Kidney tubule cell (primary cell): ENCODE measurements around the gene PBX3.

Experiments
- DNase-seq: peaks from one replicate; pipeline ENCODE4 v3.0.0-alpha.2; 2018; ENCODE audit warnings: low spot score

Gene PBX3

DNA sequence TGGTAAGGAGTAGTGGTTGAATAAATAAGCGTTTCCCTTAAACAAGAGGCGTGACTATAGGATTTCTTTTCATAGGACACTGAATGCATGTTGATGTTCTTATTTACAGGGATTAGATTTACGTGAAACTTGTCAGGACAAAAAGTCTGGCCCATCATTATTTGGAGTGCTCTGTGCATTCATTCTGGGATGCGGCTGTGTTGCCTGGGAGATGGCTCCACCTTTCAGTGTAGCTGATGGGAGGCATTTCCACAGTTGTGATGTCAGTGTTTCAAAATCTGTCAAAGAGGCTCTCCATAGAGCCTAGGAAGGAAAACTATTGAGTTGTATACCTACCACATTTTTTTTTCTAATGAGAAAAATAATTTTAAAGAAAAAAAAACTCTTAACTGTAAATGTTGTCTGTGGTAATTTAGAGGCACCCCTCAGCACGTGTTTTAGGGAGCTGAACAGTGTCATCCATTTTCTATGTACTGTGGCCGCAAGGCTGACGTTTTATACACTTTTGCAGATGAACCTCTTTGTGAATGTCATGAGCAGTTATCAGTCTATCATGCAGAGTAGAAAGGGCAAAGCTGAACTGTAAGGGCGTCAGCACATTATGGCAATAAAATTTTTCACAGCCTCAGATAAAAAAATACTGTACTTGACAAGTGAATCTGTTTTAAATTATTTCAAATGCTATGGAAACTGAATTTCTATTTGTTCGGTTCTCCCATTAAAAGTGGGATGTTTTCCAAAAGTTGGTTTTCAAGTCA lies 202.7 kb downstream of the PBX3 start:
- no peak for DNase-seq

DNA sequence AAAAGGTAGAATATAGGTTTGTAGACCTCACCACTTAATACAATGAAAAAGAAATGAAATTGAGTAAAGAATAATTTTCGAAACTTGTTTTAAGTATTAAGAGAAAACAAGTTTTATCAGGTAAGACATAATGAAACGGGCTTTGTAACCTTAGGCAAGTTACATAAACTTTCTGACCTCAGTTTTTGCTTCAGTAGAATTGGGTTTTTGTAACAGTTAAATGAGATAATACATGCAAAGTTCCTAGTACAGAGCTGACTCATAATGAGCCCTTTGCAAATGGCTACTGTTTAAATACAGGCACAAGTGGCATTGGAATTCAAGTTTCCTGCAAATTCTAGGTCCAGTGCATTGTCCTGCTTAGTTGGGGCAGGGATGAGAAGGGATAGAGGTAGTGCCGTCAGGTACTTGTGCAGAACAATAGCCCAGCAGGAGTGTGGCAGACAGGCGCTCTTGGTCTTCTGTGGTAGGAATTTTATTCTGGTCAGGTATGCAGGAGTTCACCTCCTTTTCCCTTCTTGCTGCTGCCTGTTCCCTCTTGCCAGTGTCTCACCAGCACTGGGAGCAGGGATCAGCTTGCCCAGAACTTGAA lies 203.8 kb downstream of the PBX3 start:
- no peak for DNase-seq

DNA sequence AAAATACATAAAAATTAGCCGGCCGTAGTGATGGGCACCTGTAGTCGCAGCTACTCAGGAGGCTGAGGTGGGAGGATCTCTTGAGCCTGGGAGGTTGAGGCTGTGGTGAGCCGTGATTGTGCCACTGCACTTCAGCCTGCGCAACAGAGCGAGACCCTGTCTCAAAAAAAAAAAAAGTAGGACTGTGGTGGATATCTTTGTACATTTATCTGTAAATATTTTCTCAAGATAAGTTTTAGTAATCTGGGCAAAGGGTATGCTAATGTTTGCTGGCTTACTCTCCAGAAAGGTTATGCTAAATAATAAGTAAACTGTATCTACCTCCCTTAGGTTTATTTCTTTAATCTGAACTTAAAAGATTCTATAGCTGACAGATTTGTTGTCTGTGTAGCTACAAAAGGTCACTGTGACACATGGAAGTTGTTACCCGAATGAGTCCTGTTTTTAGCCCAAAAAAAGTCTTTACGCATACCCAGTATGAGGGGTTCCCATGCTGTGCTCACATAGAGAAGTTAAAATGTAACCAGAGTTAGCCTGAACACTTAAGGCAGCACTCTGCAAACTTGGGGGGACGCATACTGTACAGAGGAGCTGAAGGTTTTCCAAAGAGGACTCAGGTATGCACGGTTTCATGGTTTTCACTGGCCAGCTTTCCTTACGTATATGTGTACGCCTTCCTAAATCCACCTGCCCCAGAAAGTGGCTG lies 206.3 kb downstream of the PBX3 start:
- DNase-seq: no peak

DNA sequence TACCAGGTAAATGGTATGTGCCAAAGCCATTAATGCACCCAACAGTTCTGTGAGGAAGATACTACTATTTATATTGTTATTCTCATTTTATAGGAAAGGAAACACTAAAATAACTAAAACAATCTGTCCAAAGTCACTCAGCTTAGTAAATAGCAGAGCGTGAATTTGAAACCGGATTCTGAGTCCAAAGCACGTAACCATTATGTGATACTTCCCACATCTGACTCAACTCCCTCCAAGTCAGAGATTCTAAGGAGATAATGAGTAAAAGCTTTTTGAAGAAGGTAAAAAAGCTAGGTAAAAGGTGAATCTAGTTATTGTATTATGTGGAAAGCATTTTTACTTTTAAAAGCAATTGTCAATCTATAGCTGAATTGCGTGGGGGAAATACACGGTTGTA lies 208.9 kb downstream of the PBX3 start:
- DNase-seq: no peak

DNA sequence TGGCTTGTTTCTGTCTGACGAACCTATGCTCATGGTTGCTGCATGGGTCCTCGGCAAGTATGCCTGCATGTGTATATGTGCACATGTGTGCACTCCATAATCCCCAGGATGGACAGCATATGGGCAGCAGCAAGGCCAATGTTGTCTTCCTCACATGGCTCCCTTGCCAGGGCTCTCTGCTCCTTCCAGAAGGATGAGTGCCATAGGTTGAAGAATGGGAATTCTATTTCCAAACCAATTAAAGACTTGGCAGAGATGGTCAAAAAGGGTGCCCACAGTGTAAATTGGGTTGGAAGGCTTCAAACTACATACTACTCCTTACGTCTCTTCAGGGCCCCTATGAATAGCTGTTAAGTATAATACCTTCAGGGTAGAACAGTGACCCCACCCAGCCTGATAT lies 212.1 kb downstream of the PBX3 start:
- DNase-seq: no peak

DNA sequence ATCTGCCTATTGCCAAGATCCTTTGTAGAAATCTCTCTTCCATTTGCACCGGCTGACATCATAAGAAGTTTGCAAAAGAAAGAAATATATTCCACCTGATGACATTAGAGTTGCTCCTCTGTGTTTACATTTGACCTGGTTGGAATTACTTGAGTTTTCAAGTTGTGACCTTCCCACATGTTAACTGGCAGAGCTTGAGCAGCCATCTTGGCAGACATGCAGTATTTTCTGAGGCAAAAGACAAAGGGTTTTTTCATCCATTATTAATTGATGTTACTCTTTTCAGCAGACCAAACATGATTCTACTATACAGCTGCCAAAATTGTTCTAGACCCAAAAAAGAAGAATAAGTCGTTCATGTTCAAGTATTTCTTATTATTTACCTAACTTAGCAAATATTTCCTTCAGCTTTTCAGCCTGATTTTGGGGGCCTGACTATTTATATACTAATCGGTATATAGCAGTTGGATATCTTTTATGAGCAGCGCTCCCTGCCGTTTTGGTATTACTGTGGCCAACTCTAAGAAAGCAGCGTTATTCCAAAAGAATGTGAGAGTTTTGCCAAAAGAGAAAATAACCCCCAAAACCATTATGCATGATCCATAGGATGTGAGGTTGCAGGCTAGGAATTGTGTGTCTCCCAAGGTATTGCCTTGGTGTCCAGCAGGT lies 212.9 kb downstream of the PBX3 start:
- DNase-seq: no peak

DNA sequence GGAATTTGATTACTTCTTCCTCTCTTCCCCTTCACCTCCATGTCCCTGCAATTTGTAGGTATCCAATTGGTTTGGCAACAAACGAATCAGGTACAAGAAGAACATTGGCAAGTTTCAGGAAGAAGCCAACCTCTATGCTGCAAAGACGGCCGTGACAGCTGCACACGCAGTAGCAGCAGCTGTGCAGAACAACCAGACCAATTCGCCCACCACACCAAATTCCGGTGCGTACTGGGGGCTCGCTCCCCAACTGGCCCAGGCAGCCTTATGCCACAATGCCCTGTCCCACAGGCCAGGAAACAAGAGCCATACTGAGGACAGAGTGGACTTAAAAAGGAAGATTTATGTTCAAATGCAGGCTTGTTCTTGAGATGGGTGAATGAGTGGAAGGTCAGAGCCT lies 213.5 kb downstream of the PBX3 start:
- no peak for DNase-seq

DNA sequence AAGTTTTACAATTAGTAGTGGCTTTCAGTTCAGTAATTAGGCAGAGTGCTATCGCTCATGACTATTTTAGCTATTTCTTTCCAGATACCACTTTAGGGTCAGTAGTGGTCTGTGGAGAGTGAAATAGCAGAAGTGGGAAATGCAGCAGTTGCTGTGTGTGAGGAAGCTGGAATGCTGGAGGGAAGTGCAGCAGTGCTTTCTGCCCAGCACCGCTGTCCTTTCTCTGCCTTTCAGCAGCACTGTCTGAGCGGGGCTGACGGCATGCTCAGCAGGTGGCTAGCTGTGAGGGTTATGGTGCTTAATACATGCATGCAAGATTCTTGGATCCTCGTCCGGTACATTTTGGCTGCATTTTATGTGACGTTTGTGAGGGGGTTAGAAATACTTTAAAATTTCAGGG lies 213.9 kb downstream of the PBX3 start:
- DNase-seq: no peak

DNA sequence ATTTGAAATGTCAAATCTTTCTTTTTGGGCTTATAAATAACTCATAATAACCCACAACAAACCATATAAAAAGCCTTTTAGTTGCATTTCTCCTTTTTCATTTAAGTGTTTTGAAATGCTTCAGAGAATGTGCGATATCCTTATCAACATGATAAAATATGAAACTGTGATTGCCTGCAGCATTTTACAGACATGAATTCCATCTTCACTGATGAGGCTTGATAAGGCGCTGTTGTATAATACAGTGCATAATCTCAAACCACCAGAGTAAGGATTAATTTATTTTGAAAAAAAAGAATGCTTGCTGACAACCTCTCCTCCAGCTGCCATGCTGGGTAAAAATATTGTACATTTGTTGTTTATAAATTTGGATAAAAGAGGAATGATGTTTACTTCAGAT lies 216.8 kb downstream of the PBX3 start:
- DNase-seq: no peak

DNA sequence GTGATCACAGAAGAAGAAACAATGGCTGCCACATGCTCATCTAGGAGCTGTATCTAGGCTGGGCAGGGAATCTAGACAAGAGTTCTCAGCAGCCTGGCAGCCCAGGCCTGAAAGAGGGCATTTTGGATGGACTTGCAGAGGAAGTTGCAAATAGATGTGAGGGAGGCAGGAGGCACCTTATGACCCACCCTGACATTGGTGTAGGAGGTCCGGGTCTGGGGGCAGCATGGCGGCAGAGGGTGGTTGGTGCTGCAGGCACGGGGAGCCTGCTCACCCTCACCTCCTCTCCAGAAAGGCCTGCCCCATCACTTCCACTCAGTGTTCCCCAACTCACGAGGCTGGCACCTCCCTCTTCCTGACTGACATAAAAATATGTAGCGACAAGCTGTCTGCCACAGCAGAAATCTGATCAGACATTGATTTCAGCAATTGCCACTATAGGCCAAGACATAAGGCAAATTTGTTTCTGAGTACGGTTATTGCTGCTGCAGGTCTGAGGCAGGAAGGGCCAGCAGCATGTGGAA lies 217.6 kb downstream of the PBX3 start:
- no peak for DNase-seq

DNA sequence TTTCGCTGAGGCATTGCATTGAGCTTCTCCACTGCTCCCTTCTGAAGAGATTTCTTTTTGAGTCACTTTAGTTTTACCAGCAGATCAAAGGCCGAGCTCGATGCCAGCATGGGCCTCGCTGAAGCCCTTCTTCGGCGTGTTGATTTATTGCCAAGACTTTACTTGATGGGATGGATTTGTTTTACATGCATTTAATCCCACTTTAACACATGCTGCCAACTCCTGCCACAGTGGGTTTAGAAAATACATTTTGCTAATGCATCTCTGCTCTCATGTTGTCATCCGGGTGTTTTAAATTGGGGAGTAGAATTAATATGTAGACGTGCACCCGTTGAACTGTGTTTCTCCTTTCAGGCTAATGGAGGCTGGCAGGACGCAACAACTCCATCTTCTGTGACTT lies 218.3 kb downstream of the PBX3 start:
- DNase-seq: no peak

DNA sequence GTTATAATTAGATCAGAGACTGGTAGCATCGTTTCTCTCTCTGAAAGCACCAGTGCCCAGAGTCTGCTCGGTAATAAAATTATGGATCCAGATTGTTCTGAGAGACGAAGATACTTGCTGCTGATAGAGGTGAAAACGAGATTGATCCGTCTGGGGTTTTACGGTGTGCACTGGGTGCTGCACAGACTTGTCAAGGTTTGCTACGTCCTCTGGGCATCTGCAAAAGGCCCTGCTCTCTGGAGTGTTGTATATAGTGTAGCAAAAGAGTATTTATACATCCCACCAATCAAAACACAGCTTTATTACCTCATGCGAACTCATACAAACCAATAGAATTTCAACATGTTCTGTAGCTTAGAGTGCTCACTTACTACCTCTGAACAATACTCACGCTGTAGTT lies 219.3 kb downstream of the PBX3 start:
- no peak for DNase-seq

DNA sequence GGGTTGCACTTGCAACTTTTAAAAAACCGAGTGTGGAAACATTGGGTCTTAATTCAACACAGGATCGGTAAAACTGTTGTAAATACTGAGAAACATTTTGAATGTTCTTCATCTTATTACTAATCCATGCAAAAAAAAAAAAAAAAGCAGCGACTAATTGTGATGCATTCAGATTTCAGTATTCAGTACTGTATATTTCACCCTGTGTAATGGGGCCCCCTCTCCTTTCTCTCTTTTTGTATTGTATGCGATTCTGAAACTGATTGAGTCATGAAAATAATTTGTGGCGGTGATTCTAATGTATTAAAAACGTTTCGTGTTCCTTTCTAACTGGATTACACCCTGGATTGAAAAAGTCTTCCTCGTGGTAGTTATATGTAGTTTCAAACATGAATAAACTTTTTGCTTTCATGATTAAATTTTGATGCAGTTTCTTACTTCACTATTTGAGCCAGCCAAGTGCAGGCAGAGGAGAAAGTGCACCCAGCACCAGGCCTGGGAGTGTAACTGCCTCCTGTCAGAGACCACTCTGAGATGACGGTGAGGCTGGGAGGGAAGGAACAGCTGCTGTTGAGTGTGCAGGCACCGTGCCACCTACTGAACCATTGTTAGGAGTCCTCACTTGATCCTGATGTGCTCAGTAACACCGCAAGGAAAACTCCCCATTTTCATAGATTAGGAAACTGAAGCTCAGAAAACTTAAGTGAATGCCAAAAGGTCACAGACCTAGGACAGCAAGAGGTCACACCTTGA lies 220.0 kb downstream of the PBX3 start:
- DNase-seq: no peak

DNA sequence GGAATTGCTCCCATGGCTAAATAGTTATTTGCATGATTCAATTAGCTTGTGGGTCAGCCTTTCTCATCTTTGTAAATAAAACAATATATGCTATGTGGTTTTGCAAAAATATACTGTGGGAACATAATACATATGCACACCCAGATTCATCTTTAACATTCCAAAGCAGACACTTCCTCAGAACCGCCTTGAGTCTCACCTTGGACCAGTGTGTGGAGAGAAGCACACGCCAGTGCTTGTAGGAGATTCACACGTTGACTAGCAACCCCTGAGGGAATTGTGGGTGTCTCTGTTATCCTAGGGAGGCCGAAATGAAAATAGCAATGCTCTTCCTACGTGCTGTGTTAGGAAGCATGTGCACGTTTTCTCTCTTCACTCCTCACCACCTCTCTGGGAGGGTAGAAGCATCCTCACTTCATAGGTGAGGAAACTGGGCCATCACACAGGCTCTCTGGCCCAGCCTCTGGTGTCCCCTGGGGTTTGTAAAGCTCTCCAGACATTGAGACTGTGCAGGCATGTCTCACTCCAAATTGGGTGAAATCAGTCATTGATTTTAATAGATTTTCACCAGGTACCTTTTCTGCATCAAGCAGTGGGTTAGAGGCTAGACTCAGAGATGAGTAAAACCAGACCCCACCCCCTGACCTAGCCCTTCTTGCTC lies 221.7 kb downstream of the PBX3 start:
- DNase-seq: no peak

DNA sequence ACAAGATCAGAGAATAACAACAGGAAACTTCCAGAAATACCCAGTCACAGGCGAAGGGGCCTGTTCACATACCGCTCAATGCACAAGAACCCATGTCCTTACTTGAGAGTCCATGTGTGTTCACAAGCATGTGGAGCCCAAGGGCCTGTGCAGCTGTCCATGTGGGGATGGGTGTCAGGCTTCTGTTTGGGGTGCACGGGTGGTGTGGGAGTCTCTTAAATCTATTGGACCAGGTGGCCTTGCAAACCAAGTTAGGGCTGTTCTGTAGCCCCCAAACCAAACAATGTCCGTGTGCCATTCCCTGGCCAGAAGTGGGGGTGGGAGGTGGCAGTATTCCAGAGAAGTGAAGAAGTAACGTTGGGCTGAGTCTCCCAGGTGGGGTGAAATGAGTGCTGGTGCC lies 222.3 kb downstream of the PBX3 start:
- no peak for DNase-seq

DNA sequence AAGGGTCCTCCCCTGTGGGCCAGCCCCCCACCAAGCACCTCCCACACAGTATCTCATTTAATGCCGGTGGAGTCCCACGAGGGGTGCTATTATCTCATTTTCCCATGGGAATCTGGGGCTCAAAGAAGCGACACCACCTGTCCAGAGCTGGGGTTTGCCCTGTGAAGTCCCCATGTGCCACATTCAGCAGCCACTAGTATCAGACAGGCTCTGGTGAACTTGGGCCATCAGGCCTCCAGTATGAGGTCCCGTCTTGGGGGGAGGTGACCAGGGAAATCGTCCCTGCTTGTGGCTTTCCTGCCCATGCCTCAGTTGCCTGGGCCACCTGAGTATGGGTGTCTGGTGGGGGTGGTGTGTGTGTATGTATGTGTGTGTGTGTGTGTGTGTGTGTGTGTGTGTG lies 222.7 kb downstream of the PBX3 start:
- no peak for DNase-seq

DNA sequence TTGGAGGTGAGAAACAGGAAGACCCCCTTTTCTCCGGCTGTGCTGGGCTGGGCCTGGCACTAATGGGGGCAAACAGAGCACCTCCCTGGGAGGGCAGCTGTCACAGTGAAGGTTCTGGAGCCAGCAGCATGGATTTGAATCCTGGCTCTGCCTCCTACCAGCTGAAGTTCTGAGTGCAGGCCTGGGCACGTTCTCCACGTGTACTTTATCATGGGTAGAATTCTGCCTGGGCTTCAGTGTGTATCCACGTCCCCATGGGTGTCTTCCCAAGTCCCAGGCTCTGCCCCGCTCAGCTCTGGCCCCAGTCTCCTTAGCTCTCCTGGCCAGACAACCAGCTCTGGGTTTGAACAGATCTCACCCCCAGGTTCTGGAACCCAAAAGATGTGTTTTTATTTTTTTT lies 223.2 kb downstream of the PBX3 start:
- DNase-seq: no peak

DNA sequence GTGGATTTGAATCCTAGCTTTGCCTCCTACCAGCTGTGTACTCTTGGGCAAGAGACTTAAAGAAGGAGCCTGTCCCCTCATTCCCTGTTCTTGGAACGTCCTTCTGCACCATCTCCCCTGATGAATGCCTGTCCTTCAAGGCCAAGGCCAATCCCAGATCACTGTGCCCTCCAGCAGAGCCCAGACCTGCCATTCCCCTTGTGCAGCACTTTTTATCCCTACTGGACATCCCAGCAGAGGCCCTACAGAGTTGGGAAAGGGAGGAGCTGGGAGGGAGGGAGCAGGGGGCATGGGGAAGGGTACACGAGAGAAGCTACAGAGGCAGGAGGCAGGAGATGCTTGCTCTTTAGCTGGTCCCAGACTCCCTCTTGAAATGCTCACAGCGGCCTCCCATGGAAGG lies 223.9 kb downstream of the PBX3 start:
- DNase-seq: no peak

DNA sequence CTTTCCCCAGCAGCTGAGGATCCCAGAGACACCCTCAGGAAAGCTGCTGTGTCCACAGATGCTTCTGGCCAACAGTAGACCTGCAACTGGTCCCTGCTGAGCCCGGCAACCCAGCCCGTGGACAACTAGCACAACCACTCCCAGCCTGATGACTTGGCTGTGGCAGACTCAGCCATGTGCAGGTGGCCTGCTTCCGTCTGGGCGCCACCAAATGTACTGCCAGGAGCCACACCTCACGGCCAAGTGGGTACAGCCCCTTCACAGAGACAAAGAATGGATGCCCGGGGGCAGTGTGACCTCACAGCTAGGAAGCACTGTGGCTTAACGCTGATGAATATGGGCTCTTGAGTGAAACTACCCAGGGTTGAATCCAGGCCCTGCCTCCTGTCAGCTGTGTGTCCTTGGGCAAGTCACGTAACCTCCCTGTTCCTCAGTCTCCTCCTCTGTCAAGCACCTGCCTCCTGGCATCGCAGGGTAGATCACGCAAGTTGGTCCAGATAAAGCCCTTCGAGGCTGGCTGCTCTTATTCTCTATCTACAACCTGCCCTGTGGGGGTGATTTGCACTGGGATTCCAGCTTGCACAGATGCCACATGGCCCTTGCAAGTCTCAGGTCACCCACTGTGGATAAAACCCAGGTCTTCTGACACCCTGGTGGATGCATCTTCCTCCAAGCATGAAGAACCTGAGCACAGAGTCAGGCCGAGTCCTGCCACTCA lies 225.0 kb downstream of the PBX3 start:
- no peak for DNase-seq

DNA sequence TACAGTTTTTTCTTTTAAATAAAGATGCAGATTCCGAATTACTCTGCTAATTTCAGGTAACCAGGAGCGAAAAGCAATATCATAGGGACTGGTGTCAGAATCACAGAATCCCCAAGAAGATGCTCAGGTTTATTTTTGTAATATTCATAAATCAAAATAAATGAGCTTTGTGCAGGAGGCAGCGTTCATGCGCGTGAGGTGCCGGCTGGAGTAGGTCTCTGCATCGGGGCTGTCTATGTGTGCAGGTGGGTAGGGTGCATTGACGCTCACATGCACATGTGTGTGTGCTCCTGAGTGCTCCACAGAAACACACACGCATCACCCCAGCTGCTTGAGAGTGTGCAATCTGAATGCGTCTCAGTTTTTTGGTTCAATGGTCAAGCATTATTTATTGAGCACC lies 226.4 kb downstream of the PBX3 start:
- DNase-seq: no peak

DNA sequence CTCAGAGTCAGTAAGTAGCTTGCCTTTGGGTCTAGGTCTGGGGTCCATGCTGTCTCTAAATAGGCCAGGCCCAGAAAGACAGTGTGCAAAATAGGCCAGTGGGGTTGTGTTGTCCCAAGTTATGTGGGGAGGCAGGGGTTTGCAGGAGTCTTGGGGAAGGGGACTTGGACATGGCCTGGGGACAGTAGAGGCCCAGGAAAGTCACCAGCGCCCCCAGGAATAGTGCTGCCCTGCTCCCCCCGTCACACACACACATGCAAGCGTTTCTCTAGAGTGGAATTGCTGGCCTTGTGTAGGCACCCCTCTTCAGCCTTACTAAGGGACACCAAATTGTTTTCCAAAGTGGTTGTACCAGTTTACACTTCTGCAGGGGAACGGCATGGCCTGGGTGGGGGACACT lies 227.5 kb downstream of the PBX3 start:
- no peak for DNase-seq
